Activated B cell treated with CpG ODN at 0.5 μM for 24 hours (primary cell): ENCODE data around the gene TSHZ1. TPM values are rescaled to one million over a fixed set of nuclear protein-coding genes. Genes with fewer than 3 reads are reported as not detected.

Experiments used
- ATAC-seq: fragments of 200-7000 bp; cut with Tn5 transposase; one replicate; pipeline ENCODE4 v1.10.0; 2021; ENCODE audit warnings: low read depth, mild to moderate bottlenecking, moderate library complexity
- CTCF ChIA-PET: fragments of 350-600 bp; sonication (Branson Sonifier 250); formaldehyde crosslinking; loops from one replicate; lab custom pipeline; 2021; ENCODE audit warnings: antibody characterized with exemption; lab: Charles Lee
- POLR2A ChIA-PET: fragments of 350-600 bp; sonication (Branson Sonifier 250); formaldehyde crosslinking; loops from one replicate; lab custom pipeline; 2021; ENCODE audit warnings: antibody characterized with exemption; lab: Charles Lee
- DNase-seq: peaks from one replicate; pipeline ENCODE4 v3.0.0; 2022
- H3K27ac Mint-ChIP-seq: one replicate; pipeline ENCODE4 v1.8.0; 2020; ENCODE audit warnings: mixed read lengths
- H3K27me3 Mint-ChIP-seq: one replicate; pipeline ENCODE4 v1.8.0; 2021; ENCODE audit warnings: mixed read lengths
- H3K36me3 Mint-ChIP-seq: one replicate; pipeline ENCODE4 v1.8.0; 2021; ENCODE audit warnings: low read depth, mixed read lengths
- H3K4me1 Mint-ChIP-seq: one replicate; pipeline ENCODE4 v1.8.0; 2021; ENCODE audit warnings: mixed read lengths
- H3K4me3 Mint-ChIP-seq: one replicate; pipeline ENCODE4 v1.8.0; 2020; ENCODE audit warnings: mild to moderate bottlenecking, mixed read lengths
- H3K9me3 Mint-ChIP-seq: one replicate; pipeline ENCODE4 v1.8.0; 2020; ENCODE audit warnings: mixed read lengths
- intact Hi-C: fragments of 100-400 bp; cut with micrococcal nuclease; formaldehyde crosslinking; loops from one replicate; pipeline ENCODE4 v1.15.1; 2024
- total RNA-seq: library from RNA; stranded (reverse); gene quantifications from 2 replicates; pipeline ENCODE4 v1.2.3, GENCODE V29; 2022
- TF ChIP-seq, protein P1 (sequence below): fragments of 200-600 bp; IDR thresholded peaks from one replicate; pipeline ENCODE4 v1.8.0; 2022; ENCODE audit warnings: antibody characterized with exemption, mild to moderate bottlenecking

Gene TSHZ1
- total RNA-seq, 1 donor from 2014 or later: 8.6 TPM

DNA sequence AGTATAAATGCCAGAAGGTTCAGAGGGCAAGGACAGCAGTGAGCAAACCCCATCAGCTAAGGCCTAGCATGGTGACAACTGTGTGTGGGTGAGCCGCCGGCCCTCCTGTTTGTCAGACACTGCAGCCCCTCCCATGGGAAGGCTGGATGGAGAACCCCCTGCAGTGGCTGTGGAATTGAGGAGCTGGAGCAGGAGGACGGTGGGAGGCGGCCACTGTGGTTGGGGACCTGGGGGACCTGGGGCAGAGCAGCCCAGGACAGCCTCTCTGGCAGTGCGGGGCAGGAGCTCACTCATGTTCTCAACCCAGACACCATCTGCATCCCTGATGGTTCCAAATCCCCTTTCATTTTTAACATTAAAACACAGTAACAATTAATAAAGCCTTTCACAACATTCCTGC, 68.8 kb downstream of the TSHZ1 start:
- ATAC-seq: no peak
- DNase-seq: no peak
- TF ChIP-seq, protein P1, sequence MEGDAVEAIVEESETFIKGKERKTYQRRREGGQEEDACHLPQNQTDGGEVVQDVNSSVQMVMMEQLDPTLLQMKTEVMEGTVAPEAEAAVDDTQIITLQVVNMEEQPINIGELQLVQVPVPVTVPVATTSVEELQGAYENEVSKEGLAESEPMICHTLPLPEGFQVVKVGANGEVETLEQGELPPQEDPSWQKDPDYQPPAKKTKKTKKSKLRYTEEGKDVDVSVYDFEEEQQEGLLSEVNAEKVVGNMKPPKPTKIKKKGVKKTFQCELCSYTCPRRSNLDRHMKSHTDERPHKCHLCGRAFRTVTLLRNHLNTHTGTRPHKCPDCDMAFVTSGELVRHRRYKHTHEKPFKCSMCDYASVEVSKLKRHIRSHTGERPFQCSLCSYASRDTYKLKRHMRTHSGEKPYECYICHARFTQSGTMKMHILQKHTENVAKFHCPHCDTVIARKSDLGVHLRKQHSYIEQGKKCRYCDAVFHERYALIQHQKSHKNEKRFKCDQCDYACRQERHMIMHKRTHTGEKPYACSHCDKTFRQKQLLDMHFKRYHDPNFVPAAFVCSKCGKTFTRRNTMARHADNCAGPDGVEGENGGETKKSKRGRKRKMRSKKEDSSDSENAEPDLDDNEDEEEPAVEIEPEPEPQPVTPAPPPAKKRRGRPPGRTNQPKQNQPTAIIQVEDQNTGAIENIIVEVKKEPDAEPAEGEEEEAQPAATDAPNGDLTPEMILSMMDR: no peak
- no peaks in the 10 kb centered on the region for H3K27me3 Mint-ChIP-seq
- no peaks in the 10 kb centered on the region for H3K9me3 Mint-ChIP-seq
- no peak overlapping the region for H3K4me3 Mint-ChIP-seq
- intact Hi-C loops: no loop called here
- POLR2A ChIA-PET: no interaction called here
- H3K4me1 Mint-ChIP-seq: no peaks in the 10 kb centered on the region
- no peak overlapping the region for H3K27ac Mint-ChIP-seq
- H3K36me3 Mint-ChIP-seq: peaks cover under 1% of the 10 kb centered on the region
- CTCF ChIA-PET: no interaction called here

DNA sequence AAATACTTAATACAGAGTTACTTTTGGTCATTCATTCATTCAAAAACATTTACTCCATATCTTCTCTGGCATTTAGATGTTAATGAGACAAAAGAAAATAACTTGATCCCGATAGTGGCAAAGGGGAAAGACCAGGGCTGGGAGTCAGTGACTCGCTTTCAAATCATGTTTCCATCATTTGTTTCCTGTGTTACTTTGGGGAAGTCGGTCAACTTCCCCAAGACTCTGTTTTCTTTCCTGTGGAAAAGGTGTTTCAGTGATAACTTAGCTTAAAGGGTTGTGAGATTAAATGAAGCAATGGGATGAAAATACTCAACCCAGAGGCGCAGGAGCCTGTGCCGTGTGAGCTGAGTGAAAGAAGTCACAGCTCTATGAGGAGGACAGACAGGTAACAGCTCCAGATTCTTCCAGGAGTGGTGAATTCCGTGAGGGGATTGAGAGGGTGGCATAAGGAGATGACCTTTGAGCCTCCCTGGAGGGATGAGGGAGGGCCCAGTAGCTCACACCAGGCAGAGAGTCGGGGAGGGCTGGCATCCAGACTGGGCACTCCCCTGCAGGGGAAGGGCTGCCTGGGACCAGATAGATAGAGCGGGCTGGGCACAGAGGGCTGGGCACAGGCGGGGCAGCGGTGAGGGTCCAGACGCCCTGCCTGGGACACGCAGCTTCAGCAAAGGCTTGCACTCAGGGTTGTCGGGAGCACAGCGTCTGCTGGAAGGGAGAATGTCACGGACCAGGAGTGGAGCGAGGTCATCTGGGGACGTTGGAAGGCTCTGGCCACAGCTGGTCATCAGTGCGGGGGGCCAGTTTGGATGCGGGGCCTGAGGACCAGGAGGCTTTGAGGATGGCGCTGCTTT, 70.1 kb downstream of the TSHZ1 start:
- Mint-ChIP-seq H3K27me3 (no peaks in the 10 kb centered on the region), H3K4me3 (no peak overlapping the region), H3K9me3 (no peaks in the 10 kb centered on the region), H3K36me3 (peaks cover 12% of the 10 kb centered on the region), H3K27ac (no peak overlapping the region), H3K4me1 (no peaks in the 10 kb centered on the region)
- CTCF ChIA-PET: no interaction called here
- TF ChIP-seq, protein P1: no peak
- DNase-seq: no peak
- intact Hi-C loops: no loop called here
- no peak for ATAC-seq
- POLR2A ChIA-PET: no interaction called here

DNA sequence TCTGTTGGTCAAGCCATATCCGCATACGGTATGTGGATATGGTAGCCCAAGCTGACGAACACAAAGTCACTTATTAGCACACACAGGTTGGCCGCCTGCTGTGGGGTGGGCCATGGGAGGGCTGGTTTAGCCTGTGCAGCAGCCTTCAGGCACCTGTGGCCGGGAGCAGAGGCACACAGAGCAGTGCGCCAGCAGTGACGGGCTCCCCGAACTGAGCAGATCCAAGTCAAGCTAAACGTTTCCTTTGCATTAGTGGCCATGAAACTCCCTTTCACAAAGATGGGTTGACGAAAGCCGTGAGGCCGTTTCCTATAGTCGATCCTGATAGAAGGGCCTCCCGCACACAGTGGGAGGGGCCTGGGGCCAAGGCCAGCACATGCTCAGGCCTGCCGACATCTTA, 72.1 kb downstream of the TSHZ1 start:
- Mint-ChIP-seq H3K4me1 (no peaks in the 10 kb centered on the region), H3K27me3 (no peaks in the 10 kb centered on the region), H3K27ac (no peak overlapping the region), H3K4me3 (no peak overlapping the region), H3K9me3 (no peaks in the 10 kb centered on the region), H3K36me3 (peaks cover 30% of the 10 kb centered on the region)
- ATAC-seq (no peak), DNase-seq (no peak)
- TF ChIP-seq, protein P1: no peak
- ChIA-PET CTCF (no interaction called here), POLR2A (no interaction called here)
- intact Hi-C loops: no loop called here

DNA sequence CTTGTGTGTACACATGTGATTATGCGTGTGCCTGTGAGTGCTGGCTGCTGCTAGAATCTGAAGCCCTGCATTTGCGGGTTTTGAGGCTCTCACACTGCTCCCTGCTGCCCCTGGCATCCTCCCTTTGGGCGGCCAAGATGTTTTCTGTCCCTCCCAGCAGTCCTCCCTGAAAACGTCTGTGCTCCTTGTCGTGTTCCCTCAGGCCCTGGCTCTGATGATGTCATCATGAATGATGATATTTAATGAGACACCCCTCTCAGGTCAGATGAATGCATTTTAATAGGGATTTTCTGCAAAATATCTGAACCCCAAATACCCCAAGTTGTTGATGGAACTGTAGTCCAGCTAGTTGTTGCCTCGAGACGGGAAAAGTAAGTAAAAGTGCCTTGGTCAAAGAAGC, 73.1 kb downstream of the TSHZ1 start:
- Mint-ChIP-seq H3K27me3 (no peaks in the 10 kb centered on the region), H3K36me3 (peaks cover 38% of the 10 kb centered on the region), H3K27ac (no peak overlapping the region), H3K9me3 (no peaks in the 10 kb centered on the region), H3K4me1 (no peaks in the 10 kb centered on the region), H3K4me3 (no peak overlapping the region)
- ChIA-PET CTCF (no interaction called here), POLR2A (no interaction called here)
- DNase-seq (no peak), ATAC-seq (no peak)
- intact Hi-C loops: no loop called here
- TF ChIP-seq, protein P1: no peak

DNA sequence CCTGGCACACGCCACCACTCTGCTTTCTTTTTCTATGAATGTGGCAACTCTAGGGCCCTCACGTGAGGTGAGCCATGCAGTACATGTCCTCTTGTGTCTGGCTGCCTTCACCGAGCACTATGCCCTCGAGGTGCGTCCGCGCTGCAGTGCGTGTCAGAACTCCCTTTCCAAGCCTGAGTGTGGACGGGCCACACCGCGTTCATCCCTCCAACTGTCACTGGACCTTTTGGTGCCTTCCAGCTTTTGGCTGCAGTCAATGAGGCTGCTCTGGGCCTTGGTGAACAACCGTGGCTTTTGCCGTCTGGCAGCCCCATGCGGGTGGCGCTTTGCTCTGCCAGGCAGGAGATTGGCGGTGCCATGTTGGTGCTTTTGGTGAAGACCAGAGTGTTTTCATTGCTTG, 74.0 kb downstream of the TSHZ1 start:
- intact Hi-C loops: no loop called here
- H3K4me3 Mint-ChIP-seq: no peak overlapping the region
- no peaks in the 10 kb centered on the region for H3K4me1 Mint-ChIP-seq
- H3K9me3 Mint-ChIP-seq: no peaks in the 10 kb centered on the region
- CTCF ChIA-PET: no interaction called here
- DNase-seq (no peak), ATAC-seq (no peak)
- H3K27ac Mint-ChIP-seq: no peak overlapping the region
- peaks cover 39% of the 10 kb centered on the region for H3K36me3 Mint-ChIP-seq
- H3K27me3 Mint-ChIP-seq: no peaks in the 10 kb centered on the region
- TF ChIP-seq, protein P1: no peak
- POLR2A ChIA-PET: no interaction called here
